ENCODE results near the gene NSG2. TPM values are rescaled to one million over a fixed set of nuclear protein-coding genes. Genes with fewer than 3 reads are reported as not detected.
"Not testable (repeated sequence)": the region's sequence is repeated elsewhere in the genome, so short reads cannot be mapped to it uniquely, and the experiment has no call there.

The NSG2 gene
- not detected in 2 replicates for total RNA-seq

- no peak within 1 kb of the TSS for H3K4me3 Mint-ChIP-seq
- H3K9me3 Mint-ChIP-seq = no peaks in the 10 kb centered on the region
- H3K27me3 Mint-ChIP-seq (ENCODE audit: insufficient read depth) = peaks cover under 1% of the 10 kb centered on the region
- no peak within 1 kb of the TSS for H3K27ac Mint-ChIP-seq
- DNase-seq (ENCODE audit: low spot score) = peak; percentile 12
- intact Hi-C loops (cut with micrococcal nuclease) = loop anchor here (1.0 kb wide), 1 partner anchor 267 kb away; no protein-coding TSS in a partner anchor
- H3K4me1 Mint-ChIP-seq (ENCODE audit: low read depth) = no peaks in the 10 kb centered on the region
- H3K36me3 Mint-ChIP-seq (ENCODE audit: low read depth) = no peaks in the 10 kb centered on the region
Measured at GRCh38 chr5:174045470-174046025, at the start of gene NSG2. Gene NSG2 (plus strand): TSS chr5:174045706. CDS start chr5:174046756, 1,050 bp downstream.

GRCh38 chr5:173997331-173997730, 48.2 kb upstream of the NSG2 start:
- H3K36me3 Mint-ChIP-seq (ENCODE audit: low read depth) = no peaks in the 10 kb centered on the region
- peaks cover 15% of the 10 kb centered on the region for H3K27me3 Mint-ChIP-seq (ENCODE audit: insufficient read depth)
- no peaks in the 10 kb centered on the region for H3K9me3 Mint-ChIP-seq
- no peak overlapping the region for H3K27ac Mint-ChIP-seq
- DNase-seq (ENCODE audit: low spot score) = no peak
- no peak overlapping the region for H3K4me3 Mint-ChIP-seq
- intact Hi-C loops (cut with micrococcal nuclease) = no loop called here
- H3K4me1 Mint-ChIP-seq (ENCODE audit: low read depth) = no peaks in the 10 kb centered on the region

- Mint-ChIP-seq H3K27ac (no peak overlapping the region), H3K27me3 (ENCODE audit: insufficient read depth) (peaks cover 17% of the 10 kb centered on the region), H3K9me3 (no peaks in the 10 kb centered on the region), H3K36me3 (ENCODE audit: low read depth) (no peaks in the 10 kb centered on the region), H3K4me1 (ENCODE audit: low read depth) (no peaks in the 10 kb centered on the region), H3K4me3 (no peak overlapping the region)
- DNase-seq (ENCODE audit: low spot score) = no peak
- intact Hi-C loops (cut with micrococcal nuclease) = no loop called here
Measured at GRCh38 chr5:173998531-173998930, 47.0 kb upstream of the NSG2 start.

DNA sequence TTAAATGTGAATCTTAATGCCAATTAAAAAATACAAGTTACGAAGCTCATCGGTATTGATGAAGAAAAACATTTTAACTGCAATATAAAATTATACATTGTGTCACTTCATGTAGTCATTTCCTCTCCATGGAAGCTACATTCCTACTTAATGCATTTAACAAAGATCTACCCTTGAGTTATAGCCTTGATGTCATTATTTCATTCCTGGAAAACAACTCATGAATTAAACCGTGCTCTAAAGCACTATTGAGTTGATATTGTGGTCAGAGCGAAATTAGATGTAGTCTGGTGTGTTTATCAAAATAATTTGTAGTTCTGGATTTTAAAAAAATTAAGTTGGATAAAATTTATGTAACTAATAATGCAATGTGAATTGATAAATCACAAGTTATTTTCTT, 45.4 kb upstream of the NSG2 start:
- H3K4me1 Mint-ChIP-seq (ENCODE audit: low read depth) = no peaks in the 10 kb centered on the region

DNA sequence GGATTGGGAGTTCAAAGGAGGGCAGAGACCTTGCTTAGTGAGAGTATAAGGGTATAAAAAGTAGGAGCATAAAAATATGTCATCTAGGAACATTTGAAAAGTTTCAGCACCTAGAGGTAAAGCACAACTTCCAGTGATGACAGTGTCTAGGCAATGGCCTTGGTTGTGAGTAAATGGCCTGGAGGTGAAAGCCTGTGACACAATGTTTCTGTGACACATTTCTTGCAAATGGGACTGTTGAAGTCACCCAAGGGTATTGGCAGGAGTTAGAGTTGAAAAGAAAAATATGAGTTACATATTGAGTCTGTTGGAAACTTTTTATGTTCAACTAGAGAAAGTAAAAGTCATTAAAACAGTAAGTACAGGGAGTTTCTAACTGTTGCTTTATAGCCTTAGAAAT, 41.7 kb upstream of the NSG2 start:
- no peaks in the 10 kb centered on the region for H3K9me3 Mint-ChIP-seq
- no peak overlapping the region for H3K27ac Mint-ChIP-seq
- intact Hi-C loops (cut with micrococcal nuclease) = no loop called here
- H3K4me3 Mint-ChIP-seq = no peak overlapping the region
- no peaks in the 10 kb centered on the region for H3K36me3 Mint-ChIP-seq (ENCODE audit: low read depth)
- no peak for DNase-seq (ENCODE audit: low spot score)
- no peaks in the 10 kb centered on the region for H3K4me1 Mint-ChIP-seq (ENCODE audit: low read depth)
- H3K27me3 Mint-ChIP-seq (ENCODE audit: insufficient read depth) = peaks cover 10% of the 10 kb centered on the region

More for the DNA sequence above, 45.4 kb upstream of the NSG2 start:
- intact Hi-C loops (cut with micrococcal nuclease) = no loop called here
- Mint-ChIP-seq H3K9me3 (no peaks in the 10 kb centered on the region), H3K4me3 (no peak overlapping the region), H3K27ac (no peak overlapping the region), H3K27me3 (ENCODE audit: insufficient read depth) (peaks cover 18% of the 10 kb centered on the region), H3K36me3 (ENCODE audit: low read depth) (no peaks in the 10 kb centered on the region)
- no peak for DNase-seq (ENCODE audit: low spot score)

DNA sequence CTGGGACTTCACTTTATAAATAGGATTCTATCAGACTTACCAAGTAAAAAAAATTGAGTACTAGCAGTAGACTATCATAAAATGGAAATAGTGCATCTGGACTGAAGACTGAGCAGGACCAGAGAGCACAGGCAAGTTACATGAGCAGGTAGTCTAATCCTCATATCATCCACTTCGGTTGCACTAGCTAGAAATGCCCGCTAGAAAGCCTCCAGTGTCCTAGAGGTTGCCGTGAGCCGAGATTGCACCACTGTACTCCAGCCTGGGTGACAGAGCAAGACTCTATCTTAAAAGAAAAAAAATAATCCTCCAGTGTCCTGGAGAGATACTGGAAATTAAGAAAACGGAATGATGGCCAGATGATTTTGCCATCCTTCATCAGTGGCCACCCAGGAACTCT, 36.6 kb upstream of the NSG2 start:
- no peaks in the 10 kb centered on the region for H3K36me3 Mint-ChIP-seq (ENCODE audit: low read depth)
- intact Hi-C loops (cut with micrococcal nuclease) = no loop called here
- peaks cover 4% of the 10 kb centered on the region for H3K27me3 Mint-ChIP-seq (ENCODE audit: insufficient read depth)
- H3K4me1 Mint-ChIP-seq (ENCODE audit: low read depth) = no peaks in the 10 kb centered on the region
- DNase-seq (ENCODE audit: low spot score) = no peak
- no peaks in the 10 kb centered on the region for H3K9me3 Mint-ChIP-seq
- no peak overlapping the region for H3K27ac Mint-ChIP-seq
- H3K4me3 Mint-ChIP-seq = no peak overlapping the region

DNA sequence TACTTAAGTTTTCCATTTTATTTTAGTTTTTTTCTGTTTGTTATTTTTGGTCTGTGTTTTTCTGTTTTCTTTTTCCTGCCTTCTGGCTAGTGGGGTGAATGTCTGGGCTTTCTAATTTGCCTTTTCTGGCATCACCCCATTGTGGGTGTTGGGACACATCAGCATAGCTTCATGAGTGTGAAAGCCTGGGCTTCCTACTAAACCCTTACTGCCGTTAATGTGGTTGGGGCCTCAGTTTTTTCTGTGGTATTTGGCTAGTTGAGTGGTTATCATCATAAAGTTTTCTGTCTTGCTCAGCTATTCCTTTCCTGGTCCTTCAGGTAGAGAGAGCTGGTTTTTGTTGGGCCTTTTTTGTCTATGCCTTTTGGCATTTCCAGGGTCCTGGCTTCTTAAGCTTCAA, 35.1 kb upstream of the NSG2 start:
- H3K4me3 Mint-ChIP-seq = no peak overlapping the region

GRCh38 chr5:174011441-174011840, 34.1 kb upstream of the NSG2 start:
- H3K27ac Mint-ChIP-seq = no peak overlapping the region
- H3K27me3 Mint-ChIP-seq (ENCODE audit: insufficient read depth) = peaks cover 4% of the 10 kb centered on the region
- no peaks in the 10 kb centered on the region for H3K4me1 Mint-ChIP-seq (ENCODE audit: low read depth)
- H3K9me3 Mint-ChIP-seq = no peaks in the 10 kb centered on the region
- H3K4me3 Mint-ChIP-seq = no peak overlapping the region
- intact Hi-C loops (cut with micrococcal nuclease) = no loop called here
- no peak for DNase-seq (ENCODE audit: low spot score)
- H3K36me3 Mint-ChIP-seq (ENCODE audit: low read depth) = no peaks in the 10 kb centered on the region

More for the DNA sequence above, 35.1 kb upstream of the NSG2 start:
- H3K36me3 Mint-ChIP-seq (ENCODE audit: low read depth) = no peaks in the 10 kb centered on the region
- peaks cover 4% of the 10 kb centered on the region for H3K27me3 Mint-ChIP-seq (ENCODE audit: insufficient read depth)
- intact Hi-C loops (cut with micrococcal nuclease) = no loop called here
- H3K4me1 Mint-ChIP-seq (ENCODE audit: low read depth) = no peaks in the 10 kb centered on the region
- H3K9me3 Mint-ChIP-seq = no peaks in the 10 kb centered on the region
- H3K27ac Mint-ChIP-seq = no peak overlapping the region
- DNase-seq (ENCODE audit: low spot score) = no peak

DNA sequence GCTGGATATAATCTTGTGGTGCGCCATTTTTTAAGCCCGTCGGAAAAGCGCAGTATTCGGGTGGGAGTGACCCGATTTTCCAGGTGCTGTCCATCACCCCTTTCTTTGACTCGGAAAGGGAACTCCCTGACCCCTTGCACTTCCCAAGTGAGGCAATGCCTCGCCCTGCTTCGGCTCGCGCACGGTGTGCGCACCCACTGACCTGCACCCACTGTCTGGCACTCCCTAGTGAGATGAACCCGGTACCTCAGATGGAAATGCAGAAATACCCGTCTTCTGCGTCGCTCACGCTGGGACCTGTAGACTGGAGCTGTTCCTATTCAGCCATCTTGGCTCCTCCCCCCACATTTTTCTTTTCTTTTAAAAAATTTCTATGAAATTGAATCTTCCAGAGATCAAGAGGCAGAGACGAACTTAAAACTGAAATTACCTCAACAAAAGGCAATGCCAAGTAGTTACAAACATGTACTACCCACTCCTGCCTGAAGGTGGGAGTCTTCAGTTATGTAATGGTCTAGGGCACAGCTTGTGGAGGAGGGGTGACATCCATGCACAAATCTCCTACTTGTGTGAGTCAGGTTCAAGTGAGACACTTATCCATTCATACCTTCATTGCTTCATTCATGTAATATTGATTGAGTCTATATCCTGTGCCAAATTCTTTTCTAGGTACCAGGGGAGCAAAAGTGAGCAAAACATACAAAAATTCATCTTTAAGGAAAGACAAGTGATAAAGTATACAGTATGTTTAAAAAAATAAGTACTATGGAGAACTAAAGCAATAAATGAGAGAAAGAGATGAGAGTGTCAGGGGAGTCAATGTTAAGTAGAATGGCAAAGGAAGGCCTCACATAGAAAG, 25.2 kb upstream of the NSG2 start:
- H3K4me3 Mint-ChIP-seq; H3K4me1 Mint-ChIP-seq (ENCODE audit: low read depth); H3K27me3 Mint-ChIP-seq (ENCODE audit: insufficient read depth); DNase-seq (ENCODE audit: low spot score); H3K36me3 Mint-ChIP-seq (ENCODE audit: low read depth); H3K27ac Mint-ChIP-seq; H3K9me3 Mint-ChIP-seq: not testable (repeated sequence)
- intact Hi-C loops (cut with micrococcal nuclease) = loop anchor here (1.0 kb wide), 1 partner anchor 292 kb away; no protein-coding TSS in a partner anchor

DNA sequence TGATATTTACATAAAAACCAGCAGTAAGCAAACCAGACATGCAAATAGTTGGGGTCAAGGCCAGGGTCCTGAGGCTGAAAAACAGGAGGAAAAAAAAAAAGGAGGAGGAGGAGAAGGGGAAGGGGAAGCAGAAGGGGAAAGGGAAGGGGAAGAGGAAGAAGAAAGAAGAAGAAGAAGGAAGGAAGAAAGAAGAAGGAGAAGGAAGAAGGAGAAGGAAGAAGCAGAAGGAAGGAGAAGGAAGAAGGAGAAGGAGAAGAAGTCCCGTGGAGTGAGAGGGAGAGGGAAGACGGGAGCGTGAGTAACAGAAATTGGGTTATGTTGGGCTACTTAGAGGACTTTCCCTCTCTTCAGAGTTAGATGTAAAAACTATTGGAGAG, 24.6 kb upstream of the NSG2 start:
- no peak overlapping the region for H3K27ac Mint-ChIP-seq
- no peak overlapping the region for H3K4me3 Mint-ChIP-seq
- no peaks in the 10 kb centered on the region for H3K36me3 Mint-ChIP-seq (ENCODE audit: low read depth)
- intact Hi-C loops (cut with micrococcal nuclease) = loop anchor here (1.0 kb wide), 1 partner anchor 291 kb away; no protein-coding TSS in a partner anchor
- H3K9me3 Mint-ChIP-seq = no peaks in the 10 kb centered on the region
- no peaks in the 10 kb centered on the region for H3K4me1 Mint-ChIP-seq (ENCODE audit: low read depth)
- DNase-seq (ENCODE audit: low spot score) = no peak
- H3K27me3 Mint-ChIP-seq (ENCODE audit: insufficient read depth) = peaks cover 9% of the 10 kb centered on the region

GRCh38 chr5:174022384-174023095, 23.0 kb upstream of the NSG2 start:
- Mint-ChIP-seq H3K4me1 (ENCODE audit: low read depth) (no peaks in the 10 kb centered on the region), H3K9me3 (no peaks in the 10 kb centered on the region), H3K4me3 (no peak overlapping the region), H3K27ac (no peak overlapping the region), H3K27me3 (ENCODE audit: insufficient read depth) (peaks cover 9% of the 10 kb centered on the region), H3K36me3 (ENCODE audit: low read depth) (no peaks in the 10 kb centered on the region)
- DNase-seq (ENCODE audit: low spot score) = no peak
- intact Hi-C loops (cut with micrococcal nuclease) = no loop called here

DNA sequence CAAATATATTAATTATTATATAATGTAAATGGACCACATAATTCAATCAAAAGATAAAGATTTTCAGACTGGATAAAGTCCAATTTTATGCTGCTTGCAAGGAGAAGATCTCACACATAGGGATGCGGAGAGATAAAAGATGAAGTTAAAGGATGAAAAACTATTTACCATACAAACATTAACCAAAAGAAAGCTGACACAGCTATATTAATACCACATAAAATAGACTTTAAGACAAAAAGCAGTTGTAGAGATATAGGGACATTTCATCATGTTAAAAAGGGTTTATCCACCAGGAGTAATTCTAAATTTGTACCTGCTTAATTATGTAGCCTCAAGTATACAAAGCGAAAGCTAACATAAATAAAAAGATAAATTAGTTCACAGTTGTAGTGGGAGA, 15.2 kb upstream of the NSG2 start:
- no peak for DNase-seq (ENCODE audit: low spot score)
- Mint-ChIP-seq H3K4me3 (no peak overlapping the region), H3K27ac (no peak overlapping the region)

More for the DNA sequence above, 15.2 kb upstream of the NSG2 start:
- H3K27me3 Mint-ChIP-seq (ENCODE audit: insufficient read depth) = peaks cover 2% of the 10 kb centered on the region
- intact Hi-C loops (cut with micrococcal nuclease) = no loop called here
- H3K9me3 Mint-ChIP-seq = peaks cover 10% of the 10 kb centered on the region
- no peaks in the 10 kb centered on the region for H3K4me1 Mint-ChIP-seq (ENCODE audit: low read depth)
- H3K36me3 Mint-ChIP-seq (ENCODE audit: low read depth) = no peaks in the 10 kb centered on the region

All from activated T-helper 1 cell treated with anti-CD3 and anti-CD28 coated beads, Interleukin-12 subunit alpha, Interleukin-12 subunit beta, Interleukin-2, Interleukin-4 antibody, amounts not matched to agents 30 ng/mL and 10 ng/mL and 1 ng/mL, durations not matched to agents 14 hours and 24 hours and 36 hours (primary cell).